ENCODE results near the gene NME5.

DNA sequence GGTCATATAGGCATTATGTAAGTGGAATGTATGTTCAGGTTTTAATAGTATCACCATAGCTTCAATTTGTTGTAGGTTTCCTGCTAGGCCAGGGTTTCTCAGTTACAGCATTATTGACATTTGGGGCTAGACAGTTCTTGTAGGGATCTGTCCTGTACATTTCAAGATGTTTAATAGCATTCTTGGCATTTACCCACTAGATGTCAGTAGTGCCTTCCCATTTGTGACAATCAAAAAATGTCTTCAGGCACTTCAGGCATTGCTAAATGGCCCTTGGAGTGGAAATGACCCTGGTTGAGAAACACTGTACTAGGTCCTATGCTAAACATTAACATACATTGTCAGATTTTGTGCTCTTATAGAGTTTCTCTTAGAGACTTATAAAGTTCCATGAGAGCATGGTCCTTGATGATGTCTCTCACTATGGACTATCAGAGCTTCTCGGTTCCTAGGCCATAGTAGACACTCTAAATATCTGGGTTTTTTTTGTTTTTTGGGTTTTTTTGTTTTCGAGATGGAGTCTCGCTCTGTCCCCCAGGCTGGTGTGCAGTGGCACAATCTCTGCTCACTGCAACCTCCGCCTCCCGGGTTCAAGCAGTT, 41.1 kb upstream of the NME5 start:
- TF ChIP-seq, protein P1, sequence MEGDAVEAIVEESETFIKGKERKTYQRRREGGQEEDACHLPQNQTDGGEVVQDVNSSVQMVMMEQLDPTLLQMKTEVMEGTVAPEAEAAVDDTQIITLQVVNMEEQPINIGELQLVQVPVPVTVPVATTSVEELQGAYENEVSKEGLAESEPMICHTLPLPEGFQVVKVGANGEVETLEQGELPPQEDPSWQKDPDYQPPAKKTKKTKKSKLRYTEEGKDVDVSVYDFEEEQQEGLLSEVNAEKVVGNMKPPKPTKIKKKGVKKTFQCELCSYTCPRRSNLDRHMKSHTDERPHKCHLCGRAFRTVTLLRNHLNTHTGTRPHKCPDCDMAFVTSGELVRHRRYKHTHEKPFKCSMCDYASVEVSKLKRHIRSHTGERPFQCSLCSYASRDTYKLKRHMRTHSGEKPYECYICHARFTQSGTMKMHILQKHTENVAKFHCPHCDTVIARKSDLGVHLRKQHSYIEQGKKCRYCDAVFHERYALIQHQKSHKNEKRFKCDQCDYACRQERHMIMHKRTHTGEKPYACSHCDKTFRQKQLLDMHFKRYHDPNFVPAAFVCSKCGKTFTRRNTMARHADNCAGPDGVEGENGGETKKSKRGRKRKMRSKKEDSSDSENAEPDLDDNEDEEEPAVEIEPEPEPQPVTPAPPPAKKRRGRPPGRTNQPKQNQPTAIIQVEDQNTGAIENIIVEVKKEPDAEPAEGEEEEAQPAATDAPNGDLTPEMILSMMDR (IDR thresholded peaks at IDR 0.05): no peak
- TF ChIP-seq POLR2A (IDR thresholded peaks at IDR 0.05): no peak
